ENCODE data around the gene ATP8B2.
"Not testable (repeated sequence)": the region's sequence is repeated elsewhere in the genome, so short reads cannot be mapped to it uniquely, and the experiment has no call there.

ATP8B2 gene

GRCh38 chr1:154309136-154309535 is 16.2 kb upstream of the ATP8B2 start:
- POLR2A ChIA-PET = not testable (repeated sequence)
- CTCF ChIA-PET = interaction anchor here (0.6 to 0.7 kb wide), 2 partner anchors 13 to 26 kb away, joined by 3 to 4 read pairs; no protein-coding TSS in a partner anchor

GRCh38 chr1:154312229-154313065 is 12.9 kb upstream of the ATP8B2 start:
- not testable (repeated sequence) for H3K27ac ChIP-seq (ENCODE audit: extremely low read depth, low read depth, low read length)

More at GRCh38 chr1:154309136-154309535, 16.2 kb upstream of the ATP8B2 start:
- H3K36me3 ChIP-seq (ENCODE audit: control insufficient read depth in 2 of 2, insufficient read depth in 1 of 2, low read length in 2 of 2); H3K27ac ChIP-seq (ENCODE audit: extremely low read depth, low read depth, low read length); H3K4me1 ChIP-seq (ENCODE audit: control insufficient read depth, insufficient read depth, low read length); H3K9me3 ChIP-seq (ENCODE audit: control insufficient read depth, insufficient read depth, low read depth, low read length); H3K4me3 ChIP-seq (ENCODE audit: low read depth, low read length): not testable (repeated sequence)
- peak; percentile 53 for TF ChIP-seq SETDB1 (IDR thresholded peaks at IDR 0.05; ENCODE audit: insufficient read length, low read length)

GRCh38 chr1:154313066-154313356 is 12.3 kb upstream of the ATP8B2 start:
- no peaks in the 10 kb centered on the region for H3K36me3 ChIP-seq (ENCODE audit: control insufficient read depth in 2 of 2, insufficient read depth in 1 of 2, low read length in 2 of 2)
- no peak overlapping the region for H3K4me3 ChIP-seq (ENCODE audit: low read depth, low read length)
- ChIA-PET CTCF (interaction anchor here (1.2 kb wide), 2 partner anchors 36 to 42 kb away, joined by 3 read pairs; no protein-coding TSS in a partner anchor), POLR2A (no interaction called here)
- H3K9me3 ChIP-seq (ENCODE audit: control insufficient read depth, insufficient read depth, low read depth, low read length) = no peaks in the 10 kb centered on the region
- TF ChIP-seq SP7 (tag by site-specific recombination; IDR thresholded peaks at IDR 0.05) (no peak), YY1 (tag by site-specific recombination; IDR thresholded peaks at IDR 0.05) (no peak), SCRT2 (tag by site-specific recombination; IDR thresholded peaks at IDR 0.05) (no peak)
- H3K4me1 ChIP-seq (ENCODE audit: control insufficient read depth, insufficient read depth, low read length) = no peaks in the 10 kb centered on the region
- H3K27ac ChIP-seq (ENCODE audit: extremely low read depth, low read depth, low read length) = no peak overlapping the region

More at GRCh38 chr1:154312229-154313065, 12.9 kb upstream of the ATP8B2 start:
- TF ChIP-seq PRDM1 (tag by site-specific recombination; IDR thresholded peaks at IDR 0.05) (peak; percentile 91), ZNF366 (tag by site-specific recombination; conservative IDR thresholded peaks at IDR 0.05) (peak; percentile 41; the same call in 1 of the 2 replicates)
- CTCF ChIA-PET = interaction anchor here (0.7 kb wide), 1 partner anchor 230 kb away, joined by 3 read pairs; no protein-coding TSS in a partner anchor
- H3K9me3 ChIP-seq (ENCODE audit: control insufficient read depth, insufficient read depth, low read depth, low read length); POLR2A ChIA-PET; H3K36me3 ChIP-seq (ENCODE audit: control insufficient read depth in 2 of 2, insufficient read depth in 1 of 2, low read length in 2 of 2); H3K4me3 ChIP-seq (ENCODE audit: low read depth, low read length); H3K4me1 ChIP-seq (ENCODE audit: control insufficient read depth, insufficient read depth, low read length): not testable (repeated sequence)

- H3K9me3 ChIP-seq (ENCODE audit: control insufficient read depth, insufficient read depth, low read depth, low read length); H3K36me3 ChIP-seq (ENCODE audit: control insufficient read depth in 2 of 2, insufficient read depth in 1 of 2, low read length in 2 of 2); POLR2A ChIA-PET; H3K27ac ChIP-seq (ENCODE audit: extremely low read depth, low read depth, low read length); H3K4me3 ChIP-seq (ENCODE audit: low read depth, low read length); H3K4me1 ChIP-seq (ENCODE audit: control insufficient read depth, insufficient read depth, low read length): not testable (repeated sequence)
- CTCF ChIA-PET = interaction anchor here (0.8 to 2.3 kb wide), 4 partner anchors 10 to 43 kb away, joined by 3 to 10 read pairs (median 3); no protein-coding TSS in a partner anchor
These were observed 11.1 kb upstream of the ATP8B2 start for GRCh38 chr1:154314226-154314625.

GRCh38 chr1:154316704-154317103 is 8.6 kb upstream of the ATP8B2 start:
- Histone ChIP-seq H3K4me3 (ENCODE audit: low read depth, low read length) (no peak overlapping the region), H3K4me1 (ENCODE audit: control insufficient read depth, insufficient read depth, low read length) (no peaks in the 10 kb centered on the region), H3K27ac (ENCODE audit: extremely low read depth, low read depth, low read length) (no peak overlapping the region), H3K9me3 (ENCODE audit: control insufficient read depth, insufficient read depth, low read depth, low read length) (no peaks in the 10 kb centered on the region), H3K36me3 (ENCODE audit: control insufficient read depth in 2 of 2, insufficient read depth in 1 of 2, low read length in 2 of 2) (no peaks in the 10 kb centered on the region)
- TF ChIP-seq ZNF37A (tag by site-specific recombination; IDR thresholded peaks at IDR 0.05) (no peak), ZNF837 (tag by site-specific recombination; IDR thresholded peaks at IDR 0.05) (no peak), ZNF830 (tag by site-specific recombination; IDR thresholded peaks at IDR 0.05; ENCODE audit: low read depth) (no peak), GLIS2 (tag by site-specific recombination; IDR thresholded peaks at IDR 0.05) (no peak), SETDB1 (IDR thresholded peaks at IDR 0.05; ENCODE audit: insufficient read length, low read length) (peak; percentile 98), AEBP2 (tag by site-specific recombination; IDR thresholded peaks at IDR 0.05; ENCODE audit: borderline replicate concordance) (no peak)
- ChIA-PET CTCF (interaction anchor here (0.7 to 2.3 kb wide), 2 partner anchors 12 to 19 kb away, joined by 3 to 10 read pairs; no protein-coding TSS in a partner anchor), POLR2A (no interaction called here)

All from HEK293 (cell line).